ENCODE data around the gene CEP85L.

GRCh38 chr6:118679327-118679901 lies 28.0 kb upstream of the CEP85L start:
- TF ChIP-seq CTCF (IDR thresholded peaks at IDR 0.05) (no peak), POLR2A (IDR thresholded peaks at IDR 0.05) (no peak)
